ENCODE data around the gene MARCHF2. TPM values are rescaled to one million over a fixed set of nuclear protein-coding genes. Genes with fewer than 3 reads are reported as not detected.

Gene MARCHF2
- total and polyA plus RNA-seq, 8 donors = 8.8 to 22.6 (median 11.4) TPM

DNA sequence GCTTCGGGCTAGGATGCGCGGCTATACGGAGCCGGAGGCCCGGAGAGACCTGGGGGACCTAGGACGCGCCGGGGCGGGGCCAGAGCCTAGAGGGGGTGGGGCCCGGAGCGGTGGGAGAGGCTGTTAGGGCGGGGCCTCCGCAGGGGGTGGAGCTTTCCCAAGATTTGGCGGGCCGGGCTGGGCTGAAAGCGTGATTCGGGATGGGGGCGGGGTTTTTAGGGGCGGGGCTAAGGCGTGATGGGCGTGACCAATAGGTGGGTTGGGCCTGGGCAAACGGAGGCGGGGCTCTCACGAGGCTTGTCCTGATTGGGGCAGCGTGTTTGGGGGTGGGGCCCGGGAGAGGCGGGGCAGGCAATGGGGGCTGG, 22.5 kb upstream of the MARCHF2 start:
- ATAC-seq = peak; percentile 71 to 80 (median 77)
- Histone ChIP-seq H3K9me3 (no peaks in the 10 kb centered on the region), H3K4me3 (peak overlapping the region; percentile 74 to 95 (median 90)), H3K36me3 (no peaks in the 10 kb centered on the region), H3K27ac (peak overlapping the region; percentile 100), H3K27me3 (no peaks in the 10 kb centered on the region), H3K4me1 (peaks cover 39 to 56% (median 55%) of the 10 kb centered on the region in 3 donors)
- 0 to 1% methylated on average over 16 to 28 of the region's 28 CpGs for WGBS, 2 donors
- intact Hi-C loops (cut with DNase I) = no loop called here
- no peak for FAIRE-seq
- TF ChIP-seq, protein P1, sequence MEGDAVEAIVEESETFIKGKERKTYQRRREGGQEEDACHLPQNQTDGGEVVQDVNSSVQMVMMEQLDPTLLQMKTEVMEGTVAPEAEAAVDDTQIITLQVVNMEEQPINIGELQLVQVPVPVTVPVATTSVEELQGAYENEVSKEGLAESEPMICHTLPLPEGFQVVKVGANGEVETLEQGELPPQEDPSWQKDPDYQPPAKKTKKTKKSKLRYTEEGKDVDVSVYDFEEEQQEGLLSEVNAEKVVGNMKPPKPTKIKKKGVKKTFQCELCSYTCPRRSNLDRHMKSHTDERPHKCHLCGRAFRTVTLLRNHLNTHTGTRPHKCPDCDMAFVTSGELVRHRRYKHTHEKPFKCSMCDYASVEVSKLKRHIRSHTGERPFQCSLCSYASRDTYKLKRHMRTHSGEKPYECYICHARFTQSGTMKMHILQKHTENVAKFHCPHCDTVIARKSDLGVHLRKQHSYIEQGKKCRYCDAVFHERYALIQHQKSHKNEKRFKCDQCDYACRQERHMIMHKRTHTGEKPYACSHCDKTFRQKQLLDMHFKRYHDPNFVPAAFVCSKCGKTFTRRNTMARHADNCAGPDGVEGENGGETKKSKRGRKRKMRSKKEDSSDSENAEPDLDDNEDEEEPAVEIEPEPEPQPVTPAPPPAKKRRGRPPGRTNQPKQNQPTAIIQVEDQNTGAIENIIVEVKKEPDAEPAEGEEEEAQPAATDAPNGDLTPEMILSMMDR (IDR thresholded peaks at IDR 0.05) = no peak
- peak; percentile 94 to 99 (median 98) for DNase-seq

DNA sequence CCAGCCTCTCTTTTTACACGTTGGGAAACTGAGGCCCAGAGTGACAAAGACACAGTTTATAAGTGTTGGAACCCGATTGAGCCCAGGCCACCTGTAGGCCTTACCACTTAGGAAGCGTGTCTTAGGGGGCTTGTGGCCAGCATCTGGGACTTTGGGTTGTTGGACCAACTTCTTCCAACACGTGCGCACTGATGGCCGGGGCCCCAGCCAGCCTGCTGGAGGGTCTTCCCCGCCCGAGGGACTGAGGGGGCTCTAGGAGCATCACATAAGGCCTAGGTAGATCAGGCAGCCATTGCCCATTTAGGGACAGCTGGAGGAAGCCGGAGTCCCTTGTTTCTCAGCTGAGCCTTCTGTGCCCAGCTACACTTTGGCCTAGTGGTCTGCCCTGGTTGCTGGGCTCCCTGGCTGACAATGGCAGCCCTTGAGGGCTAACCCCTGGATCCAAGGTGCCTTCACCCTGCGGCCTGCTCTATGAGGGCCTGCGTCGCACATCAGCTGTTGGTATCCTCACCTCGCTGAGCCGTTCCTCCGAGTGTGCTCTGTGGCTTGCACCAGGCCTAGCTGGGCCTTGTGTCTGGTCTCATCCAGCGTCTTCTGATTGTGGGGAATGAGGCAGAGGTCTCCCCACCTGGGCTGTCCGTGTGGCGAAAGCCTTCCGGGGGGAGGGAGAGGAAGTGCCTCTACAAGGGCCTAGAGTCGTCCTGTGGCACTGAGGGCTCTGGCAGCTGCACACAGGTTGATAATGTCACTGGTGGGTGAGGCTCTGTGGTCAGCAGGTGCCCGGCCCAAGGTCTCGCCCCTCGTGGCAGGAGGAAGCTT, 21.7 kb upstream of the MARCHF2 start:
- Histone ChIP-seq H3K4me1 (peaks cover 31 to 59% (median 53%) of the 10 kb centered on the region in 3 donors), H3K27me3 (no peaks in the 10 kb centered on the region), H3K36me3 (no peaks in the 10 kb centered on the region), H3K27ac (peak overlapping the region; percentile 51 to 100 (median 84)), H3K4me3 (peak overlapping the region in 3 of 4 donors; percentile 5 to 95 (median 87)), H3K9me3 (no peaks in the 10 kb centered on the region)
- 43 to 46% methylated on average over 23 of the region's 23 CpGs for WGBS, 2 donors
- intact Hi-C loops (cut with DNase I) = no loop called here
- no peak for ATAC-seq
- DNase-seq = peak in 4 of 6 donors; percentile 53 to 82 (median 57)
- TF ChIP-seq, protein P1 (IDR thresholded peaks at IDR 0.05) = no peak
- no peak for FAIRE-seq

DNA sequence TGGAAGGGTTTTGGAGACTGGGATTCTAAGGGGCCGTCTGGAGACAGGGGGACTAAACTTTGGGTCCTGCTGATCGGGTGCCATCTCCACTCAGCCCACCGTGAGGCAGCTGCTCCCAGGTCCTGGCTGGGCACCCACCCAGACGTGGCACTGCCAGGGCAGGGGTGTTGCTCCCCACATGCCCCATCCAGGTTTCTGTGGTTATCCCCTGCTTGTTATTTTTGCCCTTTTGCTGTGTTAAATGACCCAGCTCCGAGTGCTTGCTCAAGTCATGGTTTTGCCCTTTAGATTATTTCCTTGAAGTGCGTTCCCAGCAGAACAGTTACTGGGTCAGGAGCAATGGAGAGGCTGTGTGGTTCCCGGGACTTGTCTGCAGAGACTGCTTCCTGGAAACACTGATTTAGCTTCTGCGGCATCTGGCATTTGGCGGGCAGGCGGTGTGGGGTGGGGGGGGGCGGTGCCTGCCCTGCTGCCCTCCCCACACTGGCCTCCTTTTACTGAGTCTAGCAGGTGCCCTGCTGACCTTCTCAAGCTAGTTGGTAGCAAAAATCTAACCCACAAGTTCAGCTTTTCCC, 21.0 kb upstream of the MARCHF2 start:
- peak in 5 of 6 donors; percentile 61 to 76 (median 72) for DNase-seq
- H3K27ac ChIP-seq = peak overlapping the region; percentile 51 to 100 (median 84)
- FAIRE-seq = no peak
- no peaks in the 10 kb centered on the region for H3K27me3 ChIP-seq
- peak overlapping the region in 2 of 4 donors; percentile 87 to 95 for H3K4me3 ChIP-seq
- ATAC-seq = peak; percentile 8 to 41 (median 16)
- TF ChIP-seq, protein P1 (IDR thresholded peaks at IDR 0.05) = no peak
- 10 to 15% methylated on average over 11 of the region's 11 CpGs for WGBS, 2 donors
- peaks cover 34 to 63% (median 58%) of the 10 kb centered on the region in 3 donors for H3K4me1 ChIP-seq
- intact Hi-C loops (cut with DNase I) = no loop called here
- H3K9me3 ChIP-seq = no peaks in the 10 kb centered on the region
- no peaks in the 10 kb centered on the region for H3K36me3 ChIP-seq

DNA sequence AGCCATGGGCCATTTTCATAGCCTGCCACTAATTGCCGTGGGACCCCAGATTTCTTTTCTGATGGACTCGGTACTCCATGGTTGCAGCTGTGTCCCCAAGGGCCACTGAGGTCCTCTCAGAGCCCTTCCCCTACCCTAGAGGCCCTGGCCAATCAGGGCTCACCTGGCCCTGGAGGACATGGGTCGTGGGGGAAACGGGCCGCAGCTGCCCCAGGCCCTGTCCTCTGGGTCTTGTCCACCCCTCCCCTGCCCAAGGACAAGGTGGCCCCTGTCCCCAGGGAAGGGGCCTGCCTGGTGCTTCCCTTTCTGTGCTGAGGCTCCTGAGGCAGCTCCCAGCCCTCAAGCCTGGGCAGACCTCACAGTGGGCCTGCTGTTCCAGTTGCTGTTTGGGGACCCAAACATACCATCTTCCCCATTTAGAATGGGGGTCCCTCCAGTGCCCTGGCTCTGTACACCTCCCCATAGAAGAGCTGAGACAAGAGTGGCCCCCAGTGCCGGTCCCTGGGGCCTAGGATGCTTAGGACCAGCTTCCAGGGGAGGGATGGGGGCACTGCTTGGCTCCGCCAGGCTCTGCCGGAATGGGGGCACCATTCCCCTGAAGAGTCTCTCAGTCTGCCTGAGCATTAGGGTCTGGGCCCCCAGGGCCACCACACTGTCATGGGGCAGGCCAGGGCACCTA, 19.8 kb upstream of the MARCHF2 start:
- Histone ChIP-seq H3K4me1 (peaks cover 39 to 56% (median 51%) of the 10 kb centered on the region in 3 donors), H3K27me3 (no peaks in the 10 kb centered on the region), H3K9me3 (no peaks in the 10 kb centered on the region), H3K4me3 (no peak overlapping the region), H3K27ac (peak overlapping the region; percentile 45 to 100 (median 76)), H3K36me3 (no peaks in the 10 kb centered on the region)
- no peak for FAIRE-seq
- WGBS, 2 donors = 67 to 72% methylated on average over 8 of the region's 8 CpGs
- TF ChIP-seq, protein P1 (IDR thresholded peaks at IDR 0.05) = no peak
- intact Hi-C loops (cut with DNase I) = no loop called here
- peak in 2 of 6 donors; percentile 46 to 71 for DNase-seq
- ATAC-seq = no peak
